ENCODE measurements around the gene SNAPIN. TPM values are rescaled to one million over a fixed set of nuclear protein-coding genes. Genes with fewer than 3 reads are reported as not detected.
"Not testable (repeated sequence)": the region's sequence is repeated elsewhere in the genome, so short reads cannot be mapped to it uniquely, and the experiment has no call there.

Gene SNAPIN
- total RNA-seq, 1 donor from 2014 or later = 23.6 TPM

DNA sequence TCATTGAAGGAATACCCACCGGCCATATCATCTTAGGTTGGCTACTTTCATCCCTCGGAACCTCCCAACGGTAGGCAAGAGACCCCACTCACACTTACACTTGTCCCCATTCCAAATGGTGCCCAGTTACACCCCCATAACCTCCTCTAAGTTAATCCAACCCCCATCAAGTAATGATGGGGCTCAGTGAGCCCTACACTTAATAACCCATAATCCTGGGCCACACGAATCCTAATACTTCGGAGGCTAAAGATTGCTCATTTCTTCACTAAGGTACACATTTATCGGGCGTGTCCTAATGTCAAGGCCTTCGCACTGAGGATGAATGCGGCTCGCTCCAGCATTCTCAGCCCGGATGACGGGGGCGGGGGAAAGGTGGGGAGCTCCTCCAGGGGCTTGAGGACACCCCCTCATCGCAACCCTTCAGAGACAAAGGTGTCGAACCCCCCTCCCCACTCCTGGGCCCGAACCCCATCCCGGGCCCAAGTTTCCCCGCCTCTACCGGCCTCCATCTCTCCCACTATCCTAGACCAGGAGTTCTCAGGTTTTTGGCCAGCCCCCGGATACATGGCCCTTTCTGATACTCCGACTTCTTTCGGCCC lies 11.9 kb downstream of the SNAPIN start:
- H3K4me3 Mint-ChIP-seq (ENCODE audit: unreplicated experiment) = no peak overlapping the region
- peaks cover 8% of the 10 kb centered on the region for H3K27me3 Mint-ChIP-seq (ENCODE audit: unreplicated experiment)
- H3K4me1 Mint-ChIP-seq (ENCODE audit: unreplicated experiment) = peaks cover 18% of the 10 kb centered on the region
- peaks cover 29% of the 10 kb centered on the region for H3K36me3 Mint-ChIP-seq (ENCODE audit: low read depth, unreplicated experiment)
- no peak overlapping the region for H3K27ac Mint-ChIP-seq (ENCODE audit: unreplicated experiment)
- DNase-seq (ENCODE audit: low spot score) = no peak
- TF ChIP-seq CTCF (IDR thresholded peaks at IDR 0.05; ENCODE audit: unreplicated experiment) = no peak
- no peaks in the 10 kb centered on the region for H3K9me3 Mint-ChIP-seq (ENCODE audit: unreplicated experiment)

DNA sequence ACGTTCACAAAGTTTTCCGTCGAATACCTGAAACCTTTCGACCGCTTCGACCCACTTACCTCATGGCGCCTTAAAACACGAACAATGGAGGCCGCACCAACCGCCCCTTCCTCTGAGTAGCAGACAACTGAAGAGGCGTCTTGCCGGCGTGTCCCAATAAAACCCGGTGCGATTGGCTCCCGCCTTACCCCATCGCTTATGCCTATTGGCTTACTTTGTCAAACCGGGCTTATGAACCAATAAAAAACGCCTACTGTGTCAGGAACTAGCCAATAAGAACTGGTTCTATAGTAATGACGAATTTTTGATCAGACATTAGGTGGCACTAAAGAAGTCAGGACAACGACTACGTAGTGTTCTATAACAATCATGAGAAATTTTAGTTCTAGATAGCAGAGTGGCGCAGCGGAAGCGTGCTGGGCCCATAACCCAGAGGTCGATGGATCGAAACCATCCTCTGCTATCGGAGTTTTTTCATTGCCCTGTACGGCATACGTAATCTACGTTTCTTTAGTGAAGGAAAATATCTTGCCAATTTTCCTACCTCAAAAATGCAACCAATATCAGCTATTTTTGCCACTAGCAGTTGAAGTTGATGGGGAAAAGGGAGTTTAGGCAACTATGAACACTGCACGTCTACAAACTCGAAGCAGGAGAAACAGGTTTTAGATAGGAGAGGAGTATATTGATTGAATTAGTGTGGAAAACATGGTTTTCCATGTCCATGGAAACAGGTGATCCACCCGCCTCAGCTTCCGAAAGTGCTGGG lies 12.5 kb downstream of the SNAPIN start, which contains the start of gene ILF2:
ILF2 (minus strand) TSS at position 135 of the 769 bp plus-strand sequence; CDS start at position 64, 71 bp downstream.
- Mint-ChIP-seq H3K27ac (ENCODE audit: unreplicated experiment) (no peak within 1 kb of the TSS), H3K4me1 (ENCODE audit: unreplicated experiment) (peaks cover 18% of the 10 kb centered on the region), H3K9me3 (ENCODE audit: unreplicated experiment) (no peaks in the 10 kb centered on the region), H3K27me3 (ENCODE audit: unreplicated experiment) (peaks cover 8% of the 10 kb centered on the region), H3K4me3 (ENCODE audit: unreplicated experiment) (no peak within 1 kb of the TSS), H3K36me3 (ENCODE audit: low read depth, unreplicated experiment) (peaks cover 24% of the 10 kb centered on the region)
- DNase-seq (ENCODE audit: low spot score) = peak; percentile 93
- no peak for TF ChIP-seq CTCF (IDR thresholded peaks at IDR 0.05; ENCODE audit: unreplicated experiment)

DNA sequence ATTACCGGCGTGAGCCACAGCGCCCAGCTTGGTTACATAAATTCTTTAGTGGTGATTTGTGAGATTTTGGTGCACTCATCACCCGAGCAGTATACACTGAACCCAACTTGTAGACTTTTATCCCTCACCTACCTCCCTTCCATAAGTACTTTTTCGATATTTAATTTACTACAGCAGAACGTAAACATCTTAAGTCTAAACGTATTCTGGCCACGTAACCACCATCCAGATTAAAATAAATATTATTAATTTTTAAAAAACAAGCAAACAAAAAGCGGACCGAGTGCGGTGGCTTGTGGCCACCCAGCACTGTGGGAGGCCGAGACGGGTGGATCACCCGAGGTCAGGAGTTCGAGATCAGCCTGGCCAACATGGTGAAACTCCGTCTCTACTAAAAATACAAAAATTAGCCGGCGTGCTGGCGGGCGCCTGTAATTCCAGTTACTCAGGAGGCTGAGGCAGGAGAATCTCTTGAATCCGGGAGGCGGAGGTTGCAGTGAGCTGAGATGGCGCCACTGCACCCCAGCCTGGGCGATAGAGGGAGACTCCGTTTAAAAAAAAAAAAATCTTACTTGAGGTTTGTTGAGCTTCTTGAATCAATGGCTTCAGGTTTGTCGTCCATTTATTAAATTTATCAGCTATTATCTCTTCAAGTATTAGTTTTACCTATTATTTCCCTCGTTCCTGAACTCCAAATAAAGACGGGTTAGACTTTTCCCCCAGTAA lies 13.3 kb downstream of the SNAPIN start:
- not testable (repeated sequence) for H3K4me3 Mint-ChIP-seq (ENCODE audit: unreplicated experiment); H3K27ac Mint-ChIP-seq (ENCODE audit: unreplicated experiment); H3K27me3 Mint-ChIP-seq (ENCODE audit: unreplicated experiment); H3K9me3 Mint-ChIP-seq (ENCODE audit: unreplicated experiment)
- DNase-seq (ENCODE audit: low spot score) = peak; percentile 29
- H3K4me1 Mint-ChIP-seq (ENCODE audit: unreplicated experiment) = peaks cover 18% of the 10 kb centered on the region
- peaks cover 24% of the 10 kb centered on the region for H3K36me3 Mint-ChIP-seq (ENCODE audit: low read depth, unreplicated experiment)

GRCh38 chr1:153673511-153673910 lies 15.0 kb downstream of the SNAPIN start:
- peaks cover 10% of the 10 kb centered on the region for H3K27me3 Mint-ChIP-seq (ENCODE audit: unreplicated experiment)
- H3K27ac Mint-ChIP-seq (ENCODE audit: unreplicated experiment) = no peak overlapping the region
- TF ChIP-seq CTCF (IDR thresholded peaks at IDR 0.05; ENCODE audit: unreplicated experiment) = no peak
- H3K9me3 Mint-ChIP-seq (ENCODE audit: unreplicated experiment) = no peaks in the 10 kb centered on the region
- H3K36me3 Mint-ChIP-seq (ENCODE audit: low read depth, unreplicated experiment) = peaks cover 13% of the 10 kb centered on the region
- no peak overlapping the region for H3K4me3 Mint-ChIP-seq (ENCODE audit: unreplicated experiment)
- DNase-seq (ENCODE audit: low spot score) = no peak
- peaks cover 23% of the 10 kb centered on the region for H3K4me1 Mint-ChIP-seq (ENCODE audit: unreplicated experiment)

- TF ChIP-seq CTCF (IDR thresholded peaks at IDR 0.05; ENCODE audit: unreplicated experiment) = peak; percentile 75
- peak overlapping the region; percentile 92 for H3K4me3 Mint-ChIP-seq (ENCODE audit: unreplicated experiment)
- H3K27ac Mint-ChIP-seq (ENCODE audit: unreplicated experiment) = peak overlapping the region; percentile 16
- peaks cover 19% of the 10 kb centered on the region for H3K36me3 Mint-ChIP-seq (ENCODE audit: low read depth, unreplicated experiment)
- H3K4me1 Mint-ChIP-seq (ENCODE audit: unreplicated experiment) = peaks cover 32% of the 10 kb centered on the region
- no peaks in the 10 kb centered on the region for H3K9me3 Mint-ChIP-seq (ENCODE audit: unreplicated experiment)
- H3K27me3 Mint-ChIP-seq (ENCODE audit: unreplicated experiment) = peaks cover 6% of the 10 kb centered on the region
- peak; percentile 74 for DNase-seq (ENCODE audit: low spot score)
Measured at GRCh38 chr1:153677718-153678518, 19.4 kb downstream of the SNAPIN start.

Data from endothelial cell (in vitro differentiated cells).